A673 (cell line): Measurements from ENCODE around the gene P2RY6.

Experiments used
- EZH2 ChIP-seq: fragments of 200-600 bp; sonication (generic); IDR thresholded peaks from 2 replicates; pipeline ENCODE4 v1.6.1; 2017; ENCODE audit warnings: borderline replicate concordance, low read depth, mild to moderate bottlenecking, mixed read lengths, antibody characterized with exemption, low read length; ENCODE audit not compliant: poor library complexity, severe bottlenecking
- TF ChIP-seq, protein P1 (sequence below): fragments of 300-800, 200-600 bp; sonication (generic); conservative IDR thresholded peaks from 2 replicates; pipeline ENCODE4 v1.5.1; 2017; ENCODE audit warnings: low read depth, mild to moderate bottlenecking, antibody characterized with exemption, low read length, moderate library complexity, mixed read lengths

DNA sequence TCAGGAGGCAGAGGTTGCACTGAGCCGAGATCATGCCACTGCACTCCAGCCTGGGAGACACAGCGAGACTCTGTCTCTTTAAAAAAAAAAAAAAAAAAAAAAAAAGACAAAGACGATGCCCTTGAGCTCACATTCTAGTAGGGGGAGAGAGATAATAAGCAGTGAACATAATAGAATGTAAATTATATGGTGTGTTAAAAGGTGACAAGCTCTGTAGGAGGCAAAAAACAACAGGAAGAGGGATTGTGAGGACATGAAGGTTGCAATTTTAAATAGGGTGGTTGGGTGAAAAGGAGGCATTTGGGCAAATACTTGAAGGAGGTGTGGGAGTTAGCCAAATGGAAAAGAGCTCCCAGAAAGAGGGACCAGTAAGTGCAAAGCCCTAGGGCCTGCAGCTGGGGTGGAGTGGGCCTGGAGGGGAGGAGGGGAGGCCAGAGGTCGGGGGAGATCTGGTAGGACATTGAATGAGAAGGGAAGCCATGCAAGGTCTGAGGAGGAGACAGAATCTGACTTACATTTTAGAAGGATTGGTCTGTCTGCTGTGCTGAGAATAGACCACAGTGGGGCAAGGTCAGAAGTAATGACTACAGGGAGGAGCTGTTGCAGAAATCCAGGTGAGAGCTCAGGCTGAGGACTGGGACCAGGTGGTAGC lies 27.4 kb upstream of the P2RY6 start:
- no peak for TF ChIP-seq EZH2
- TF ChIP-seq, protein P1, sequence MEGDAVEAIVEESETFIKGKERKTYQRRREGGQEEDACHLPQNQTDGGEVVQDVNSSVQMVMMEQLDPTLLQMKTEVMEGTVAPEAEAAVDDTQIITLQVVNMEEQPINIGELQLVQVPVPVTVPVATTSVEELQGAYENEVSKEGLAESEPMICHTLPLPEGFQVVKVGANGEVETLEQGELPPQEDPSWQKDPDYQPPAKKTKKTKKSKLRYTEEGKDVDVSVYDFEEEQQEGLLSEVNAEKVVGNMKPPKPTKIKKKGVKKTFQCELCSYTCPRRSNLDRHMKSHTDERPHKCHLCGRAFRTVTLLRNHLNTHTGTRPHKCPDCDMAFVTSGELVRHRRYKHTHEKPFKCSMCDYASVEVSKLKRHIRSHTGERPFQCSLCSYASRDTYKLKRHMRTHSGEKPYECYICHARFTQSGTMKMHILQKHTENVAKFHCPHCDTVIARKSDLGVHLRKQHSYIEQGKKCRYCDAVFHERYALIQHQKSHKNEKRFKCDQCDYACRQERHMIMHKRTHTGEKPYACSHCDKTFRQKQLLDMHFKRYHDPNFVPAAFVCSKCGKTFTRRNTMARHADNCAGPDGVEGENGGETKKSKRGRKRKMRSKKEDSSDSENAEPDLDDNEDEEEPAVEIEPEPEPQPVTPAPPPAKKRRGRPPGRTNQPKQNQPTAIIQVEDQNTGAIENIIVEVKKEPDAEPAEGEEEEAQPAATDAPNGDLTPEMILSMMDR, result no peak
